NCI-H526 (cell line): ENCODE results near the gene TUBE1.
"Not testable (repeated sequence)": the region's sequence is repeated elsewhere in the genome, so short reads cannot be mapped to it uniquely, and the experiment has no call there.

Experiments
- DNase-seq, 2 experiments: peaks; one replicate each; lab custom pipeline; 2025; lab: John Stamatoyannopoulos, UW

TUBE1 gene, protein sequence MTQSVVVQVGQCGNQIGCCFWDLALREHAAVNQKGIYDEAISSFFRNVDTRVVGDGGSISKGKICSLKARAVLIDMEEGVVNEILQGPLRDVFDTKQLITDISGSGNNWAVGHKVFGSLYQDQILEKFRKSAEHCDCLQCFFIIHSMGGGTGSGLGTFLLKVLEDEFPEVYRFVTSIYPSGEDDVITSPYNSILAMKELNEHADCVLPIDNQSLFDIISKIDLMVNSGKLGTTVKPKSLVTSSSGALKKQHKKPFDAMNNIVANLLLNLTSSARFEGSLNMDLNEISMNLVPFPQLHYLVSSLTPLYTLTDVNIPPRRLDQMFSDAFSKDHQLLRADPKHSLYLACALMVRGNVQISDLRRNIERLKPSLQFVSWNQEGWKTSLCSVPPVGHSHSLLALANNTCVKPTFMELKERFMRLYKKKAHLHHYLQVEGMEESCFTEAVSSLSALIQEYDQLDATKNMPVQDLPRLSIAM

DNA sequence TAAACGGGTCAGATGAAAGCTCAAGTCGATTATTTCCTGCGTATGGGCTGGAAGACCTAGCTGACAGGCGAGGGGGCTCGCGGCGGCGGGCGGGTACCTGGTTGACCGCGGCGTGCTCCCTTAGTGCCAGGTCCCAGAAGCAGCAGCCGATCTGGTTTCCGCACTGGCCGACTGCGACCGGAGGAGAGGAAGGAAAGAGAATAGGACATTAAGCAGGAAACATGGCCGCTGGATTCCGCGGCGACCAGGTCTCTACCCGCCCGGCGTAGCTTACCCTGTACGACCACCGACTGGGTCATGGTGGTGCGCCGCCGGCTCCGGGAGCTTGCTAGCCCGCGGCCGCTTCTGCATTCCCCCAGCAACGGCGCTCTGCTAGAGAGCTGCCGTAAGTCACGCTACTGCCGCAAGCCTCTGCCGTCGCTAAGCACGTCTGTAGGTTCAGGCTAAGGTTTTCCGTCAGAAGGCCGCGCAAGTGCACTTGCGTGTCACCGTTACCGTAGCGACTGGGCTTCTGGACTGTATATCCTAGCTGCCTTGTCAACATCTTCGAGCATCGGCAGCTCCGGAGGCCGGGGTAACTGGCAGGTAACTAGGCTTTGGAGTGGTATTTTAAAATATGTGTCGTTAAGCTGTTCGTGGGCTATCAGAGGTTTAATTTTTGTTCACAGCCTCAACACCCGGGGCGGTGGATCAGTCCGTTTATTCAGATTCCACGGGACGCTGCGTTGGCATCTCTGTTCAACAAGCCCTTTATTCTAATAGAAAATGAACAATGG lies at the start of gene TUBE1, which contains the start of gene FAM229B:
TUBE1 (minus strand) TSS at position 347 of the 776 bp plus-strand sequence; CDS start at position 299, 48 bp downstream.
FAM229B (plus strand) TSS at position 456 of the 776 bp plus-strand sequence. CDS start 11,693 bp downstream, outside the sequence.
- peak; percentile 95 to 98 for DNase-seq

DNA sequence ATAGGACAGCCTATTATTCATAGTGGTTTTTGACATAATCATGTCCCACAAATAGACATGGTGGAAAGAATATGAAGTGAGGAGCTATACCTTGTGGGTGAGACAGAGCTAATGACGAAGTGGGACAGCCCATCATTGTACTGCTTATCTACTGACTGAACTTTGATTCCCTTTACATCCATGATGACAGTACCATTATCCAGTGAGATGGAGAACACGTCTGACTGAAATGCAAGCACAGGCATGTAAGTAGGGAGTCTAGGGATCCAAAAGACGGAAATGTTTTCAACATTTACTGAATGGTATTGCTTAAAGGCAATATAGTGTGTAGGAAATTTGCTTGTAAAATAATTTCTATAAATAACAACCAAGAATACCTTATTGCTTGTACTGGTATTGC lies 43.6 kb upstream of the TUBE1 start:
- DNase-seq, result no peak

DNA sequence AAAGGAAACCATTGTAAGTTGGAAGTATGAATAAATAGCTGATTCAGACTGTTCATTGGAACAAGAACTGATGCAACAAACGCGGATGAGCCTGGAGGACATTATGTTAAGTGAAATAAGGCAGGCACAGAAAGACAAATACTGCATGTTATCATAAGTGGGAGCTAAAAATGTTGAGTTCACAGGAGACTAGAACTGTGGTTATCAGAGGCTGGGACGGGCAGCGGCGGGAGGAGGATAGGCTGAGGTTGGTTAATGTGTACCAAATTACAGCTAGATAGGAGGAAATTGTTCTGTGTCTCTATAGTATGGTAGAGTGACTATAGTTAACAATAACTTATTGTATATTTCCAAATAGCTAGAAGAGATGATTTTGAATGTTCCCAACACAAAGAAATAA lies 40.9 kb upstream of the TUBE1 start:
- DNase-seq, result no peak

DNA sequence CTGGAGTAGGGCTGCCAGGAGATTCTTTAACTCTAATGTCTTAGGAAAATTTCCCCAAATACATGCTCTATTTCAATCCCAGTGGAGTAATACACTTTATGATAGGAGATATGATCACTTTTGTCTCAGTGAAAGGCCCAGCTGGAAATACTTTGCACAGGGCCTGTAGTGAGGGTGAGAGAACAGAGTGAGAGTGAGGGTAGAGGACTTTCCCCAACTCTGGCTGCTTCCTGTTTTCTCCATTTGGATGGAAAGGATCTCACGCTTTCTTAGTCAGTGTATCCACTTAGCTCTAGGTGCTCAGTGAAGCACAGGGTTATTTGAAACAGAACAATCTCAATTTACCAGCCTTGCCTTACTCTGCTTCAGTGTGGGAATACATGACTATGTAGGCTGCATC lies 36.7 kb upstream of the TUBE1 start:
- no peak for DNase-seq

DNA sequence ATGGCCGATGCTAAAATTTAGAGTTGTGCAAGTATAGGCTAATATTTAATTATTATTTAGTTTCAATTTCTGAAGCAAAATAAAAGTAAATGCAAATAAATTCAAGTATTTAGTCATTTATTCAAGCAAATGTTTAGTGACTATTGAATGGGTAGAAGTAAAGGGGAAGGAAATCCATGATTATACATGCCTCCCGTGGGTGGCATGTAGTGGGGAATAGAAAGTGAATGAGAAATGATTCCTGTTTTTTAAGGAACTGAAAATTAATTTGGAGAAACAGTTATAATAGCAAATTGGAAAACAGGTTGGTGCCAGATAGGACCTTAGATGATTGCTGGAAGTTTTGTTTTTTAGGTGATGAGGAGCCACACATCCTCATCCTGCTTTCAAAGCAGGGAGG lies 35.5 kb upstream of the TUBE1 start:
- DNase-seq, result no peak

DNA sequence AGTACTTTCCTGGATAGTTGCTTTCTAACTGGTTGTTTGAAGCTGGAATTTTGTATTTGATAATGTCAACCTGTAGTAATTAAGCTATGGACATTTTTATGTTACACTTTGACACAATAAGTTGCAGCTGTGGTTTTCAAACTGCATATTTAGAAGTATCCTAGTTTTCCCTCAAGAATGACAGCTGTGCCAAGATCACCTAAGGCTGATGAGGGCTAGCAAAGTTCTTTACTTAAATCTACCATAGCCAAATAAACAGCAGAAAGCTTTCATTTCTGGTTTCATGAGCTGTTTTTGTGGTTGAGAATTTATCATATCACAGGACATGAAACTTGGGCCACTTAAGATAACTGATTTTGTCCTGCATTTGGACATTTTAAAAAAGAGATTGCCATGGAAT lies 30.8 kb upstream of the TUBE1 start:
- no peak for DNase-seq

DNA sequence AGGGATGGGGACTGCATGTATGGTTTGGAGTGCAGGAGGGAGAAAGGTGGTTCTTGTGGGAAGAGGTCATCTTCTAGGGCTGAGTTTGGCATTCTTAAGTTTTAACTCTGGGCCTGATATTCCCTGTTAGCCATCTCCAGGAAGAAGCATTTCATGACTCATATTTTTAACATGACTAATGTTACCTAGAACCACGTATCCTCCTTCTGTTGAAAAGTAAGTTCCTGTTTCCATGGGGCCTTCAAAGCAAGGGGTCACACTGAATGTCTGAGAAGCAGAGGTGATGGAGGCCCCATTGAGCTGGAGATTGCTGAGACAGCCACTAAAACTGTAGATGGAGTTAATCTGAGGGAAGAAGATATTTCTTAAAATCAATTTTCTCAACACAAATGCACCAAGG lies 30.3 kb upstream of the TUBE1 start:
- no peak for DNase-seq

DNA sequence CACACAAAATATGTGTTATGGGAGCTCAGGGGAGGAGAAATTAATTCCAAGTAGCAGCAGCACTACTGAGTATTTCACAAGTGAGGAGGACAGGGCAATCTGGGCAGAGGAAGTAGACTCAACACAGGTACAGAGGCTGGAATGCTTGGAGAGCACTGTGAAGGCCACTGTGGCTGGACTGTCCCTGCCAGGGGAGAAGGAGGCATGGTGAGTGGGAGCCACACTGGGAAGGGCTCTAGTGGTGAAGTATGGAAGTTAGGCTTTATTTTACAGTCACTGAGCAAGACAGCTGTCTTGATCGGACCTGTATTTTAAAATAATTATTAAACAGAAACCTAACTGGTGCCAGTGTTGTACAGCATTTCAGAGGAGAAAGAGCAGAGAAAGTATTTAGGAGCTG lies 28.9 kb upstream of the TUBE1 start:
- DNase-seq, result no peak

DNA sequence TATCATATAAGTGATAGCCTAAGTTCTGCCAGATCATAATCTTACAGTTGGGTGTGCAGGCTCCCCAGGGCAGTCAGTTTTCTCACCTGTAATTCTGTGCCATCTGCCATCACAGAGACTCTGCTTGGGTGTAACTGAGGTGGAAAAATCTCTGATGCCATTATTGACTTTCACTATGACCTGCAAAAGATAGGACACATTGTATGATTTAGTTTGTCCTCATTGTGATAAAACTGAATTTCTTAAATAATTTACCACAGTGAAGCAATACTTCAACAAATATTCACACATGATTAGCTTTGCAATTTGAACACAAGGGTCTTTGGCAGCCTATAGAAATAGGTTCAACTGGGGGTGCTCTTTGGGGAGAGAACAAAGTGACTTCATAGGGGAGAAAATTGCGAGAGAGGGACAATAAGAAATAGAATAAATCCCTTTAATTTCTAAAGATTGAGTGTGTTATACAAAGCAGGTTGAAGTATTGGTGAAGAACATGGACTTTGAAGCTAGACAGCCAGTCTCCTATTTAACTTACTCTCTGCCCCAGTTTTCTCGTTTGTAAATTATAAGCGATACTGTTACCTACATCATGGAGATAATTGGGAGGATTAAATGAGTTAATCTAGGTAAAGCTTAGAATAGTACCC lies 27.4 kb upstream of the TUBE1 start:
- no peak for DNase-seq

DNA sequence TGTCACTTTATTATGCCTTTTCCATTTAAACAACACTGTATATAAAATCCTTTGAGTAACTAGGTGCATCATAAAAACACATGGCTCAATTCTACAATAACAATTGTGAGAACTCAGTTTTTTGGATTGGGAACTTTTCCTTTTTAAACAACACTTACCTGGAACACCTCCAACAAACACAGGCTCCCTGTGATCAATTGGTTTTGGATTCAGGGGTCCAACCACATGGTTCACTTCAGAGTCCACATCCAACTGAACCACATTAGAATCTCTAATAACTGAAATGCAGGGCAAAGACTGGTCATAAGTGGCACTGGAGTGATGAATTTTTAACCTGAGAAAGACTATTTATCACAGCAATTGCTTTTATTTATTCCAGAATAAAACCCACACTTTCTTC lies 26.6 kb upstream of the TUBE1 start:
- no peak for DNase-seq

DNA sequence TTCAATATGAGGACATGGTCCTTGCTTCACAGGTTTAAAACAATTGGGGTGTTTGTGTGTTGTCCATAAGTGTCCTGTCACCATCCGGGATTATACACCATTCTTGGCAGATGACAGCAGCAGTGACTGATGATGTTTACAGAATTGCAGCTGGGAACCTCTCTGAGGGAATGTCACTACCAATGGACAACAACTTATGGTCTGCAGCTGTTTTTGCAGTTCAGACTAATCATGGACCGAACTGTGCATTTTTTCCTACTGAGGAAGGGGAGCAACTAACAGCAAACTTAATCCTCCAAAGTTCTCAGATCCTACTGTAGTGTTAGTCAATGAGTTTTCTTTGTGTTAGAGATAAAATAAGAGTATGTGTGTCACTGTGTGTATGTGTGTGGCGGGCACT lies 26.1 kb upstream of the TUBE1 start:
- no peak for DNase-seq

DNA sequence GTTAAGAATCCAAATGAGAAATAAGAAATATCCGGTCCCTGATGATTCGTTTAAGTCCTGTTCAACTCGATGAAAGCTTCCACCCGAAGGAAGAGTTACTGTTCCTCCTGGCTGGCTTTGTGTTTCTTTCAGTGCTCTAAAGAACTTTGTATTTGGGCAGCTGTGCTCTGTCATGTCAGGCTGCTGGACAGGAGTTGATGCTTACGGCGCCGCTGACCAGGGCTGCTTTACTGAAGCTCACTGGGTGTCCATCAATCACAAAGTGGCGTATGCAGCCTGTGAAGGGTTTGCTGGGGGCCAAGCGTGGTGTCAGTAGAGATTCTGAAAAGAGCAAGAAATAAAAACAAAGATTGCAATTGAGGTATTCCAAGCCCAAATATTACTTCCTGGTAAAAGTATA lies 22.0 kb upstream of the TUBE1 start:
- no peak for DNase-seq

DNA sequence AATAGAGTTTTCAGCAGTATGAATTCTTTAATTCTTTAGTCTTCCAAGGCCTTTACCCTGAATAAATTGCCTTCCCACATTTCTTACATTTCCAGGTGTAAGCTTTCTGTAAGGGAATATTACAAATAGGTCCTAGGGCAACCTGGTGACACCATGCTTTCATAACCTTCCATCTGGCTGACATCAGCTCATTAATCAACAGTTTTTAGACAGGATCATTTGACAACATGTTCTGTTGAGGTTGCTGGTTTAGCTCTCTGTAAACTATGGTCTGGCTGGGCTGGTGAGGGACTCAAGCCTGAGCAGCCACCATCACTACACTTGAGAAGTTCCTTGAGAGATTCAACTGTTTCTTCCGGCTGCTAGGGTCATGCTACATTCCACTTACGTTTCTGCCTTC lies 19.3 kb upstream of the TUBE1 start:
- no peak for DNase-seq

DNA sequence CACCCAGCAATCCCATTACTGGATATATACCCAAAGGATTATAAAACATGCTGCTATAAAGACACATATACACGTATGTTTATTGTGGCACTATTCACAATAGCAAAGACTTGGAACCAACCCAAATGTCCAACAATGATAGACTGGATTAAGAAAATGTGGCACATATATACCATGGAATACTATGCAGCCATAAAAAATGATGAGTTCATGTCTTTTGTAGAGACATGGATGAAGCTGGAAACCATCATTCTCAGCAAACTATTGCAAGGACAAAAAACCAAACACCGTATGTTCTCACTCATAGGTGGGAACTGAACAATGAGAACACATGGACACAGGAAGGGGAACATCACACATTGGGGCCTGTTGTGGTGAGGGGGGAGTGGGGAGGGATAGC lies 18.7 kb upstream of the TUBE1 start:
- not testable (repeated sequence) for DNase-seq

DNA sequence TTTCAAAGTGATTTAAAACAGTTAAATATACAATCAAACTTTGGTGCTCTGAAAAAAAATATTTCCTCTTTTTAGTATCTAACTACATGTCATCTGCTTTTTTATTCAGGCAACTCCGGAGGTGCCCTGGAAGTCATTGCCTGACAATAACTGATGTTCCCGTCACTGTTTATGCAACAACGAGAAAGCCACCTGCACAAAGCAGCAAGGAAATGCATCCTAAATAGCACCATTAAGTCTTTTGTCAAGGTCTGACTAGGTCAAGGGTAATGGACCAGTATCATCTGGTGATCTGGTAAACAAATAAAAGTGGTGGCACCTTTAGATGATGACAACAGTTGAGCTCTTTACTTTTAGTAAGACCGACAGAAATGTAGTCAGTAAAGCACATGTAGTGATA lies 13.3 kb upstream of the TUBE1 start:
- DNase-seq, result no peak

DNA sequence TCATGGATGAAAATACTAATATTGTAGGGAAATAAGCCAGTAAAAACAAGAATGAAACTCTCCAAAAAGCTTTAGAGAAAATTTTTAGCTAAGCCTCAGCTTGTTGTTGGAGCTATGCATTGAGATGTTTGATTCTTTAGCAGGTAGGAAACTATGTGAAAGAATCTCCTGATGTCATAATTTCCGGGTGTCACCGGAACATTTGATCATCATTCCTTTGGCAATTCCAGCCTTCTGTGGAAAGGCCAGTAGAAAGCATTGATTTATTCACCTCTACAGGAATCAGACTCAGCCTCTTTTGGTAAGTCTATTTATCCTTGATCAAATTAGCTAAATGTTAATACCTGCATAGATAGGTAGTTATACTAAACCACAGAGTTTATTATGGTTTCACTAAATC lies 9.6 kb upstream of the TUBE1 start:
- DNase-seq, result no peak

DNA sequence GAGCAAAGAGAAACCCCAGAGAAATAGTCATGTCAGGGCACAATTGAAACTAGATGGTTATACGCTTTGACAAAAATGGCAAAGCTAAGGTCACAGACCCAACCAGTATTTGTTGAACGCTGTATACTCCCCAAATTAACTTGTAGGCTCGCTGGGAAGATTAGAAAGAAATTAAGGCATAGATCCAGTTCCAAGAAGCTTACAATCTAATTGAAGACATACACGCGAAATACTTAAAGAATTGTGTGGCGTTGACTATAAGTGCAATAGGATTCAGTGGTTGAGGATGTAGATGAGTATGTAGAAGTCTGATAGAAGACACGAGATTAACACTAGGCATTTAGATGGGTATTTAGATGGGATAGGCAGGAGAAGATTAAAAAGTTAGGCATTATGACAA lies 634 bp upstream of the TUBE1 start:
- no peak for DNase-seq

DNA sequence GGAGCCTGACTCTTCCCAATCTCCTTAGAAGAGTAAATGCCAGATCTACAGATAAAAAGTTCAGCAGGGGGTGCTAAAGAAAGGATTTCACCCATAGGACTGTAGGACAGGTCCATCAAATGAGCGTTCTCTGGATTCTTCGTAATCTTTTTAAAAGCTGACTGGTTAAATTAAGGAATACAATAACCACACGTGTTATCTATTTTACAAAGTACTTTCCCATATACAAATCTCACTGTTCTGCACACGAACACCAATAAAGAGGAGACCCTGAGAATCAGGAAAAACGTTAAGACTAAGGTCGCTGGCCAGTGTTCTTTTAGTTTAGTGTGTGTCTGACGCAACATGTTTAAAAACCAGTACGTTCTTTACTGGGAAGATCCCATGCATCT lies 542 bp downstream of the TUBE1 start:
- peak; percentile 40 to 56 for DNase-seq

DNA sequence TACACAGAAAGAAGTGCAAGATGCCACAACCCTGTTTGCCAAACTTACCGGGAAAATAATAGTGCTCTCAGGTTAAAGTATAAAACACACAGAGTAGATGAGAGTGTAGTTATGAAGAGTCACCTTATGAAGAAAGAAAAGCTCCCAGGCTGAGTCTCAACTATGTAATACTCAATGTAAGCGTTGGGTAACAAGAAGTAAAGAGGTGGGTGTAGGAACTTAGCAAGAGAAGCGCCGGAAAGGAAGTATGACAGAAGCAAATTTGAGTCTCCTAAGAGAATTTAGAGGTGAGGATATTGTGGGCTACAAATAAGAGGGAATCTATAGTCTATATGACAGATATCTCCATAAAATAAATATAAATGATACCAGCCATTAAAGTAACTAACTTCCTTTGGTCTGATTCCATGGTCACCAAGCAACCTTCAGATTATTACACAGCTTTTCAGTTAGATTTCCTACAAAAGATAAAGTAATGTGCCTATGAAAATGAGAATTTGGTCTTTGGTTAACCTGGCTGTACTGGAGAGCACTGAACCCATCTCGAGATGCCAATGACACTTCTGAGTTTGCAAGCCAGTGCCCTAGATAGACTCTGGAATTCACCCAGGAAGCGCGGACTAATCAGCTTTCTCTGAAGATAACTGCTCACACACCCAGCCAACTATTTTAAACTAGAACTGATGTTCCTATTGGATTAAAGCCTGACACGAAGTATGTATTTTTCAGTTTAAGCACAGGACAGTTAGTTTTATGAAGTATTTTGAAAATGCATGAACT lies 1.8 kb downstream of the TUBE1 start:
- DNase-seq, result no peak

DNA sequence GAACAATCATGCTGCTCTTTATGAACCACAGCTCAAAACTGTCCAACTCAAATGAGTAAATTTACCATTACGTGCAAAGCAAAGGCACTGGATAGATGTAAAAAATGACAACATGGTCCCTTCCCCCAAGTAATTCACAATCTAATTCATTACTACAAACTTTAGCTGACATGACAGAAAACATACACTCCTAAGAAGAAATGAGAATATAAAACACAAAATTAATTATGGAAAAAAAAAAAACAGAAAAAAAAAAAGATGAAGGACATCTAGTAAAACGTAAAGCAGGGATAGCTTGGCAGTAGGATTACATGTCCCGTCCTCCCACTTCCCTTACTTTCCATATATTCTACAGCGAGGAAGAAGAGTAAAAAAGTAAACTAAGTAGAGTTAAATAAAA lies 5.7 kb downstream of the TUBE1 start:
- DNase-seq, result no peak

DNA sequence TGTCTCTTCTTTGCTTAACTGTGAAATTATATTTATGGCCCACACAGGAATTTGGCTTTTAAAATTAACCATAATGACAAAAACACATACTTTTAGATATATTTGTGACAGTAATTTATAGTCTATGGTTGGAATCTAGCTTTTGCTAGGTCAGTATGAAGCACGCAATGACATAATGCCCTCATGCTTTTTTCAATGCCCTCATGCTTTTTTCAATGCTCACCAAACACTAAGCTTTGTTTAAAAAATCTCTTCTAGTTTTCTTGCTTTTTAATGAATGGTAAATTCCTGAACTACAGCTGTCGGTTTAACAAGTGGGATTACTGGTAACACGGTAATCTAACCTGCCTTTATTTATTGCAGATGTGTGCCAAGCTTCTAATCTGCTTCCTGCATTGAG lies 20.7 kb downstream of the TUBE1 start:
- DNase-seq, result no peak

DNA sequence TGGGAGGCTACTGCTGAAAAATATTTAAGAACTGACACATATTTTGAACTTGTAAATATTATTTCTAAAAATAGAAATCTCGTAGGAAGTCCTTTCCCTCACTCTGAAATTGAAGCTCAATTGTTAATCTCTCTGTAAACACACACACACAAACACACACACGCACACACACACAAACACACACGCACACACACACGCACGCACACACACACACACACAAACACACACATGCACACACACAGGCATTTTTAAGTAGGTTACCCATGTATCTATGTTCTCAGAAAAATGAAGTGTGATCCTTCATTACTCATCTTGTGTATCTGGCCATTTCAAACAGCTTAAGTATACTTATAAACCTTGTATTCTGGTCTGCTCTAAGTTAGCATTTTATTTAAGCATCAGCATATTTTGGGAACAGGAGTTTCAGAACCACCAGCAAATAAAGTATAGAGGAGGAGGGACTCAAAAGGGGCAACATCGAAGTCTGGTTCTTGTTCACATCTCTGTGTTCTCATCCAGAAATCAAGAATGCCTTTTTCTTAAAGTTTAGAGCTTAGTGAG lies 21.8 kb downstream of the TUBE1 start:
- no peak for DNase-seq
